GOT3 (cell line): ENCODE results near the gene SORCS2.
"Not testable (repeated sequence)": the region's sequence is repeated elsewhere in the genome, so short reads cannot be mapped to it uniquely, and the experiment has no call there.

Source experiments
- DNase-seq: peaks from one replicate; lab custom pipeline; 2025; ENCODE audit warnings: mixed read lengths; lab: John Stamatoyannopoulos, UW

Gene SORCS2

DNA sequence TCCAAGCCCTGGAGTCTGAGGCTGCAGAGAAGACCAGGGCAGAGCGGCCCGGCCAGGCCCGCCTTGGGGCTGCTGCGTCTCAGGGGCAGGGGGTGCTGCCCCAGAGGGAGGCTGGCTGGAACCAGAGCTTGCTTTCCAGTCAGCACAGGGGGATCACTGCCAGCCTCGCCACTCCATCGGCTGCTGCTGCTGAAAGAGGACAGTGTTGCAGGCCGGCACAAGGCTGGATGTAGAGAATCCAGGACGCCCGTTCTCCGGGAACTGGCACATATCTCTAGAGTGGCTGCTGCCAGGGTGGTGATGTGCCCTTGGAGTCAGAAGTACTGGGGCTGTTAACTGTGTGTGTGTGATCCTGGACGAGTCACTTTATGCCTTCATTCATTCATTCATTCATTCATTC, 31.9 kb upstream of the SORCS2 start:
- no peak for DNase-seq

DNA sequence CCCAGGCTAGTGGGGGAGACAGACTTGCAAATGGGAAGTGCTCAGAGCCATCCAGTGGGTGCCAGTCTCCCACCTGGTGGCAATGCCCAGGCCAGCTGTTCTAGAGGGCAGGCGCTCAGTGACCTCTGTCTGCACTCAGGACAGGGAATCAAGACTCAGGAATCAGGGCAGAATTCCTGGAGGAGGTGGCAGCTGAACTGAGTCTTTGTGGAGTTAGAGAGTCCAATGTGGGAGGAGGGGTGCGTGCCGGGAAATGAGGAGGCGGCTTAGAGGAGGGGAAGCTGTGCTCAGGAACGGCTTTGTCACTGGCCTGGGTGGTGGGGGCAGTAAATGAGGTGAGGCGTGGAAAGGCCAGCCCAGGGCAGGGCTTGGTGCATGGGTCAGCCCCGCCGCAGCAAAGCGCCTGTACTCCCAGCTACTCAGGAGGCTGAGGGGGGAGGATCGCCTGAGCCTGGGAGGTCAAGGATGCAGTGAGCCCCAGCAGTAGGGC, 31.3 kb upstream of the SORCS2 start:
- no peak for DNase-seq

- DNase-seq, result no peak
Measured at GRCh38 chr4:7161721-7162214, 30.6 kb upstream of the SORCS2 start.

DNA sequence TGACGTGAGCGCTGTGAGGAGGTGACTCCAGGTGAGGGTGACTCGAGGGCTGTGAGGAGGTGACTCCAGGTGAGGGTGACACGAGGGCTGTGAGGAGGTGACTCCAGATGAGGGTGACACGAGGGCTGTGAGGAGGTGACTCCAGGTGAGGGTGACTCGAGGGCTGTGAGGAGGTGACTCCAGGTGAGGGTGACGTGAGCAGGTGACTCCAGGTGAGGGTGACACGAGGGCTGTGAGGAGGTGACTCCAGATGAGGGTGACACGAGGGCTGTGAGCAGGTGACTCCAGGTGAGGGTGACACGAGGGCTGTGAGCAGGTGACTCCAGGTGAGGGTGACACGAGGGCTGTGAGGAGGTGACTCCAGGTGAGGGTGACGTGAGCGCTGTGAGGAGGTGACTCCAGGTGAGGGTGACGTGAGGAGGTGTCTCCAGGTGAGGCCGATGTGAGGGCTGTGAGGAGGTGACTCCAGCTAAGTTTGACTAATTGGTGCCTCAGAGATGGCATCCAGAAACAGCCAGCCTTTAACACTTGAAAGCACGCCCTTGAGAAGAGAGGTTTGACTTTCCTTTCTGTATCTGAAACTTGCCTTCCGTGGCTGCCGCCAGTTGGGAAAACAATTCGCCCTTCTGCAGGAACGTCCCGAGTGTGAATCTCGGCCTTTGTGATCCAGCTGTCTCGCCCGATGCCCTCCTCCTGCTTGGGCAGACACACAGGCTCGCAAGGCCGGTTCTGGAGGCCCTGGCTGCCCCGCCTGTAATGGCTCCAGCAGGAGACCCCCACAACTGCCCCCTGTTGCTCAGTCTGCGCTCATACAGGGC, 27.1 kb upstream of the SORCS2 start:
- not testable (repeated sequence) for DNase-seq

- DNase-seq, result no peak
Measured at GRCh38 chr4:7165874-7166201, 26.5 kb upstream of the SORCS2 start.

- no peak for DNase-seq
Measured at GRCh38 chr4:7166237-7166636, 26.1 kb upstream of the SORCS2 start.

GRCh38 chr4:7166981-7167700, 25.2 kb upstream of the SORCS2 start:
- no peak for DNase-seq

- DNase-seq, result no peak
Measured at GRCh38 chr4:7167706-7168105, 24.6 kb upstream of the SORCS2 start.

- no peak for DNase-seq
Measured at GRCh38 chr4:7168106-7168505, 24.2 kb upstream of the SORCS2 start.

GRCh38 chr4:7169134-7169533, 23.2 kb upstream of the SORCS2 start:
- no peak for DNase-seq

- no peak for DNase-seq
Measured at GRCh38 chr4:7170012-7170411, 22.3 kb upstream of the SORCS2 start.

GRCh38 chr4:7171191-7171900, 21.0 kb upstream of the SORCS2 start:
- DNase-seq, result no peak

DNA sequence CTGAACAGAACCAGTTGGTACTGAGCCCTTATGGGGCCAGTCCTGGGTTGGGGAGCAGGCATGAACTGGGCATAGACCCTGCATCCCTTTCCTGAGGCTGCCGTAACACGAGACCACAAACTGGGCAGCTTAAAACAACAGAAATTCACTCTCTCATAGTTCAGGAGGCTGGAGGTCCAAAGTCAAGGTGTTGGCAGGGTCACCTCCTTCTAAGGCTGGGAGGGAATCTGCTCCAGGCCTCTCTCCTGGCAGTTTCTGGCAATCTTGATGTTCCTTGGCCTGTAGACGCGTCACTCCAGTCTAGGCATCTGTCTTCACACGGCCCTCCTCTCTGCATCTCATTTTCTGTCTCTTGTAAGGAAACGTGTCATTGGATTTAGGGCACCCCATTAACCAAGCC, 19.8 kb upstream of the SORCS2 start:
- DNase-seq, result no peak

GRCh38 chr4:7172946-7173345, 19.4 kb upstream of the SORCS2 start:
- DNase-seq, result no peak

GRCh38 chr4:7173841-7174449, 18.4 kb upstream of the SORCS2 start:
- no peak for DNase-seq

- DNase-seq, result no peak
Measured at GRCh38 chr4:7179158-7179557, 13.2 kb upstream of the SORCS2 start.

- DNase-seq, result no peak
Measured at GRCh38 chr4:7180938-7181337, 11.4 kb upstream of the SORCS2 start.

- DNase-seq, result no peak
Measured at GRCh38 chr4:7182616-7183015, 9.7 kb upstream of the SORCS2 start.

GRCh38 chr4:7183161-7183560, 9.2 kb upstream of the SORCS2 start:
- no peak for DNase-seq

- no peak for DNase-seq
Measured at GRCh38 chr4:7183780-7184460, 8.4 kb upstream of the SORCS2 start.

- DNase-seq, result no peak
Measured at GRCh38 chr4:7185487-7186030, 6.8 kb upstream of the SORCS2 start.
